ENCODE results near the gene GPRC6A.
"Not testable (repeated sequence)": the region's sequence is repeated elsewhere in the genome, so short reads cannot be mapped to it uniquely, and the experiment has no call there.

GPRC6A gene

GRCh38 chr6:116836606-116837342 lies 7.9 kb upstream of the GPRC6A start:
- Histone ChIP-seq H3K4me3 (ENCODE audit: low read length) (no peak overlapping the region), H3K79me2 (ENCODE audit: low read length) (no peaks in the 10 kb centered on the region), H4K20me1 (ENCODE audit: insufficient read depth, low read length) (no peaks in the 10 kb centered on the region), H3K27ac (ENCODE audit: low read length) (no peak overlapping the region), H3K36me3 (replicated peaks; ENCODE audit: low read depth, low read length) (no peaks in the 10 kb centered on the region), H3K4me2 (ENCODE audit: low read length) (no peak overlapping the region), H3K27me3 (ENCODE audit: low read depth, low read length) (no peaks in the 10 kb centered on the region), H3K9me3 (ENCODE audit: insufficient read depth, low read length) (no peaks in the 10 kb centered on the region), H3K9ac (ENCODE audit: low read length) (no peak overlapping the region), H2AFZ (ENCODE audit: low read depth, low read length) (no peak overlapping the region), H3K4me1 (ENCODE audit: low read length) (peaks cover 2% of the 10 kb centered on the region; the same call in 1 of the 2 replicates)
- TF ChIP-seq CTCF (IDR thresholded peaks at IDR 0.05; ENCODE audit: low read depth, low read length) (no peak), EZH2phosphoT487 (IDR thresholded peaks at IDR 0.05; ENCODE audit: low read depth) (no peak)

DNA sequence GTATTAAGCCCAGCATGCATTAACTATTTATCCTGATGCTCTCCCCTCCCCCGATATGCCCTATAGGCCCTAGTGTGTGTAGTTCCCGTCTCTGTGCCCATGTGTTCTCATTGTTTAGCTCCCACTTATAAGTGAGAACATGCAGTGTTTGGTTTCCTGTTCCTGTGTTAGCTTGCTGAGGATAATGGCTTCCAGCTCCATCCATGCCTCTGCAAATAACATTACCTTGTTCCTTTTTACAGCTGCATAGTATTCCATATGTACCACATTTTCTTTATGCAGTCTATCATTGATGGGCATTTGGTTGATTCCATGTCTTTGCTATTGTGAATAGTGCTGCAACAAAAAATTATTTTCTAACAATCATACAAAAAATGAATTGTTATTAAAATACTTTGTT lies 5.6 kb upstream of the GPRC6A start:
- not testable (repeated sequence) for H3K9ac ChIP-seq (ENCODE audit: low read length); H3K9me3 ChIP-seq (ENCODE audit: insufficient read depth, low read length); H3K27me3 ChIP-seq (ENCODE audit: low read depth, low read length); H3K36me3 ChIP-seq (replicated peaks; ENCODE audit: low read depth, low read length); H3K79me2 ChIP-seq (ENCODE audit: low read length); H4K20me1 ChIP-seq (ENCODE audit: insufficient read depth, low read length); H3K27ac ChIP-seq (ENCODE audit: low read length); H2AFZ ChIP-seq (ENCODE audit: low read depth, low read length); H3K4me2 ChIP-seq (ENCODE audit: low read length); H3K4me1 ChIP-seq (ENCODE audit: low read length); H3K4me3 ChIP-seq (ENCODE audit: low read length)

DNA sequence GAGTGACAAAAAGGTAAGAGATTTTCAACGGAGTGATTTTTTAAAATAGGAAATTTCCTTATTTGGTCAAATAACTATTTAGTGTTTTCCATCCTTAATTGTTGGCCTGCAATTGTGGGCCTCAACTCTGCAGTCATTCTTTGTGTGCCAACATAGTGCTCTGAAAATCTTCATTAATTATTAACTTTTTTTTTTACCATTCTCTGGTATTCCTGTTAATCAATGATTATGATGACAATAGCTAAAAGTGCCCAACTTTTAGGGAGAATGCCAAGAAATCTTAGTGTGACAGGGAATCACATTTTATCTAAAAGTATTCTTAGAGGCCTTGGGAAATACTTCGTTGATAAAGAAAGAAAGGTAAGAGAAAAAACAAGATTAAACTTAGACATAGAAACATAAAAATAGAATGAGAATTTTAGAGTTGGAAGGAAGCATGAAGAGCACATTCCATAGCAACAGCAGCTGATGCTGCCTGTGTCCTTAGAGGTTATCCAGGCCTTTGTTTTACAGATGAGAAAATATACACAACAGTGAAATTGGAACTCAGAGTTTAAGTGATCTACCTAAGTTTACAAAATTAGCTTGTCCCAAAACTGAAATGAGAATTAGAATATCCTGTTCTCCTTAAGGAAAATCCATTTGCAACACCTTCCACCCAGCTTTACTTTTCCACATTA lies 1.2 kb downstream of the GPRC6A start:
- no peaks in the 10 kb centered on the region for H4K20me1 ChIP-seq (ENCODE audit: insufficient read depth, low read length)
- H3K27ac ChIP-seq (ENCODE audit: low read length), result no peak overlapping the region
- no peaks in the 10 kb centered on the region for H3K79me2 ChIP-seq (ENCODE audit: low read length)
- no peaks in the 10 kb centered on the region for H3K27me3 ChIP-seq (ENCODE audit: low read depth, low read length)
- TF ChIP-seq CTCF (IDR thresholded peaks at IDR 0.05; ENCODE audit: low read depth, low read length) (no peak), EZH2phosphoT487 (IDR thresholded peaks at IDR 0.05; ENCODE audit: low read depth) (no peak)
- H3K4me1 ChIP-seq (ENCODE audit: low read length), result no peaks in the 10 kb centered on the region
- H3K4me3 ChIP-seq (ENCODE audit: low read length), result no peak overlapping the region
- no peak overlapping the region for H3K4me2 ChIP-seq (ENCODE audit: low read length)
- H3K36me3 ChIP-seq (replicated peaks; ENCODE audit: low read depth, low read length), result no peaks in the 10 kb centered on the region
- no peak overlapping the region for H2AFZ ChIP-seq (ENCODE audit: low read depth, low read length)
- H3K9me3 ChIP-seq (ENCODE audit: insufficient read depth, low read length), result no peaks in the 10 kb centered on the region
- H3K9ac ChIP-seq (ENCODE audit: low read length), result no peak overlapping the region

GRCh38 chr6:116816336-116816735 lies 12.5 kb downstream of the GPRC6A start:
- H2AFZ ChIP-seq (ENCODE audit: low read depth, low read length), result not testable (repeated sequence)

DNA sequence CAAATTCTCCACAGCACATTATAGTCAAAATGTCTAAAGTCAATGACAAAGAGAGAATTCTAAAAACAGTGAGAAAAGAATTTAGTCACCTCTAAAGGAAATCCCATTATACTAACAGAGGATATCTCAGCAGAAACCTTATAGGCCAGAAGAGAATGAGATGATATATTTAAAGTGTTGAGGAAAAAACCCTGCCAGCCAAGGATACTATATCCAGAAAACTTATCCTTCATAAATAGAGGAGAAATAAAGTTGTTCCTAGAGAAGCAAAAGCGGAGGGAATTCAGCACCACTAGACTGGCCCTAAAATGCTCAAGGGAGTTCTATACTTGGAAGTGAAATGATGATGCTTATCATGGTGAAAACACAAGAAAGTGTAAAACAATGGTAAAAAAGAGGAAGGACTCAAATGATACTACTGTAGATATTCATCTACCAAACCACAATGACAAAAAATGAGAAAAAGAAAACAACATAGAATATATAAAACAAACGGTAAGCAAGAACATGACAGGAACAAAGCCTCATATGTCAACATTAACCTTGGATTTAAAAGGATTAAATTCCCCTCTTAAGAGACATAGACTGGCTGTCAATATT lies 16.7 kb downstream of the GPRC6A start:
- Histone ChIP-seq H3K36me3 (replicated peaks; ENCODE audit: low read depth, low read length) (no peaks in the 10 kb centered on the region), H2AFZ (ENCODE audit: low read depth, low read length) (no peak overlapping the region), H3K27me3 (ENCODE audit: low read depth, low read length) (no peaks in the 10 kb centered on the region), H3K4me3 (ENCODE audit: low read length) (no peak overlapping the region), H3K27ac (ENCODE audit: low read length) (no peak overlapping the region), H3K9ac (ENCODE audit: low read length) (no peak overlapping the region), H4K20me1 (ENCODE audit: insufficient read depth, low read length) (no peaks in the 10 kb centered on the region), H3K9me3 (ENCODE audit: insufficient read depth, low read length) (no peaks in the 10 kb centered on the region), H3K4me2 (ENCODE audit: low read length) (no peak overlapping the region), H3K79me2 (ENCODE audit: low read length) (no peaks in the 10 kb centered on the region), H3K4me1 (ENCODE audit: low read length) (no peaks in the 10 kb centered on the region)
- TF ChIP-seq CTCF (IDR thresholded peaks at IDR 0.05; ENCODE audit: low read depth, low read length) (no peak), EZH2phosphoT487 (IDR thresholded peaks at IDR 0.05; ENCODE audit: low read depth) (no peak)

More at GRCh38 chr6:116816336-116816735, 12.5 kb downstream of the GPRC6A start:
- not testable (repeated sequence) for H3K4me2 ChIP-seq (ENCODE audit: low read length); H3K4me1 ChIP-seq (ENCODE audit: low read length); H4K20me1 ChIP-seq (ENCODE audit: insufficient read depth, low read length); H3K9me3 ChIP-seq (ENCODE audit: insufficient read depth, low read length); H3K9ac ChIP-seq (ENCODE audit: low read length); H3K27me3 ChIP-seq (ENCODE audit: low read depth, low read length); H3K79me2 ChIP-seq (ENCODE audit: low read length); H3K36me3 ChIP-seq (replicated peaks; ENCODE audit: low read depth, low read length); H3K4me3 ChIP-seq (ENCODE audit: low read length); H3K27ac ChIP-seq (ENCODE audit: low read length)
